T-cell (primary cell): ENCODE measurements around the gene CLCA2. TPM values are rescaled to one million over a fixed set of nuclear protein-coding genes. Genes with fewer than 3 reads are reported as not detected.

Source experiments
- ATAC-seq, 4 experiments: fragments of 200-7000 bp in 3 of 4; fragments of 150-1000 bp in 1 of 4; cut with Tn5 transposase; replicated peaks in 1 of 4; 1 replicate in 3 of 4; 2 replicates in 1 of 4; pipeline ENCODE4 v1.10.0; 2021; ENCODE audit warnings: moderate library complexity in 3 of 4, mild to moderate bottlenecking in 2 of 4, moderate number of reproducible peaks in 1 of 4
- CTCF ChIA-PET, 2 donors: fragments of 300-600 bp; sonication (Branson Sonifier 250); formaldehyde crosslinking; loops; one replicate each; lab custom pipeline; 2022; ENCODE audit warnings: antibody characterized with exemption in 2 of 2; lab: Charles Lee
- POLR2A ChIA-PET, 2 donors: fragments of 300-600 bp; sonication (Branson Sonifier 250); formaldehyde crosslinking; loops; one replicate each; lab custom pipeline; 2022; ENCODE audit warnings: antibody characterized with exemption in 2 of 2; lab: Charles Lee
- DNase-seq, 35 experiments: peaks; one replicate each; pipeline versions ENCODE4 v3.0.0 to v3.0.0-alpha.2; 2013 to 2023
- H3K27ac ChIP-seq: one replicate; pipeline ENCODE4 v1.5.1; 2013; ENCODE audit warnings: low read length
- H3K27me3 ChIP-seq, 2 experiments: replicated peaks in 1 of 2; 1 replicate in 1 of 2; 2 replicates in 1 of 2; pipeline versions ENCODE4 v1.6.1 to v1.7.0; 2013; ENCODE audit warnings: low read length in 1 of 2, mixed read lengths in 1 of 2; ENCODE audit not compliant: control insufficient read depth in 2 of 2, insufficient read depth in 2 of 2; ENCODE audit errors: extremely low read depth in 1 of 2
- H3K36me3 ChIP-seq, 2 donors: 1 replicate in 1 of 2; 2 replicates in 1 of 2; pipeline versions ENCODE4 v1.6.1 to v1.7.0; 2013; ENCODE audit warnings: low read length in 1 of 2; ENCODE audit not compliant: control insufficient read depth in 2 of 2, insufficient read depth in 1 of 2; ENCODE audit errors: extremely low read depth in 1 of 2
- H3K4me1 ChIP-seq, 2 experiments: 1 replicate in 1 of 2; 2 replicates in 1 of 2; pipeline versions ENCODE4 v1.6.1 to v1.7.0; 2013; ENCODE audit warnings: low read length in 2 of 2, mixed read lengths in 1 of 2; ENCODE audit not compliant: insufficient read depth in 2 of 2, control insufficient read depth in 1 of 2; ENCODE audit errors: extremely low read depth in 1 of 2
- H3K4me3 ChIP-seq, 2 donors: 1 replicate in 1 of 2; 2 replicates in 1 of 2; pipeline versions ENCODE4 v1.5.1 to v1.7.0; 2013; ENCODE audit warnings: mild to moderate bottlenecking in 2 of 2, low read length in 1 of 2, moderate library complexity in 1 of 2; ENCODE audit not compliant: control insufficient read depth in 1 of 2; ENCODE audit errors: extremely low read depth in 1 of 2
- H3K9me3 ChIP-seq: 2 replicates; pipeline ENCODE4 v1.7.0; 2013
- H3K27ac Mint-ChIP-seq, 2 donors: one replicate each; pipeline ENCODE4 v1.8.0; 2020 to 2021; ENCODE audit warnings: mild to moderate bottlenecking in 2 of 2, mixed read lengths in 2 of 2
- H3K27me3 Mint-ChIP-seq, 2 donors: one replicate each; pipeline ENCODE4 v1.8.0; 2021 to 2022; ENCODE audit warnings: mixed read lengths in 2 of 2
- H3K36me3 Mint-ChIP-seq: one replicate; pipeline ENCODE4 v1.8.0; 2021; ENCODE audit warnings: mixed read lengths
- H3K4me1 Mint-ChIP-seq, 3 donors: one replicate each; pipeline ENCODE4 v1.8.0; 2020 to 2022; ENCODE audit warnings: mixed read lengths in 3 of 3, mild to moderate bottlenecking in 1 of 3
- H3K4me3 Mint-ChIP-seq, 3 donors: one replicate each; pipeline ENCODE4 v1.8.0; 2020 to 2022; ENCODE audit warnings: mild to moderate bottlenecking in 3 of 3, mixed read lengths in 3 of 3, moderate library complexity in 3 of 3
- H3K9me3 Mint-ChIP-seq, 3 donors: one replicate each; pipeline ENCODE4 v1.8.0; 2020 to 2022; ENCODE audit warnings: mixed read lengths in 3 of 3
- WGBS: methylation state at CpG from one replicate; pipeline ENCODE4 v1.1.5; 2013; ENCODE audit warnings: missing lambda C conversion rate; ENCODE audit not compliant: insufficient coverage; 5-methylcytosine and 5-hydroxymethylcytosine counted together
- total RNA-seq, 35 experiments: library from RNA in 6 of 35; stranded (reverse) in 6 of 35; fragments of 120-200 nt in 1 of 35; gene quantifications; one replicate each; pipeline versions ENCODE4 v1.2.1 to v1.2.4 and lab custom pipeline; 2013 to 2026

CLCA2 gene
- total RNA-seq, 5 donors from 2014 or later (not counting 1 experiment from before 2014, with no cell fraction given), result not detected

GRCh38 chr1:86478416-86479156, 54.6 kb downstream of the CLCA2 start:
- WGBS, result 60% methylated on average over 2 of the region's 5 CpGs
- Mint-ChIP-seq H3K27ac (no peak overlapping the region), H3K27me3 (no peaks in the 10 kb centered on the region), H3K9me3 (no peaks in the 10 kb centered on the region), H3K4me3 (no peak overlapping the region), H3K4me1 (no peaks in the 10 kb centered on the region), H3K36me3 (no peaks in the 10 kb centered on the region)
- CTCF ChIA-PET, result interaction anchor here in 1 of 2 donors (1.0 kb wide), 1 partner anchor 9 kb away, joined by 3 read pairs; no protein-coding TSS in a partner anchor
- POLR2A ChIA-PET, result interaction anchor here in 1 of 2 donors (0.6 to 0.7 kb wide), 2 partner anchors 12 to 217 kb away, joined by 3 to 9 read pairs; no protein-coding TSS in a partner anchor
- Histone ChIP-seq H3K4me1 (no peaks in the 10 kb centered on the region), H3K4me3 (no peak overlapping the region), H3K9me3 (no peaks in the 10 kb centered on the region), H3K27ac (no peak overlapping the region), H3K27me3 (no peaks in the 10 kb centered on the region), H3K36me3 (no peaks in the 10 kb centered on the region)
- DNase-seq, result no peak
- ATAC-seq, result no peak

- ChIA-PET POLR2A (no interaction called here), CTCF (interaction anchor here in 1 of 2 donors (0.9 kb wide), 1 partner anchor 10 kb away, joined by 3 read pairs; no protein-coding TSS in a partner anchor)
Measured at GRCh38 chr1:86481966-86482365, 58.0 kb downstream of the CLCA2 start.

DNA sequence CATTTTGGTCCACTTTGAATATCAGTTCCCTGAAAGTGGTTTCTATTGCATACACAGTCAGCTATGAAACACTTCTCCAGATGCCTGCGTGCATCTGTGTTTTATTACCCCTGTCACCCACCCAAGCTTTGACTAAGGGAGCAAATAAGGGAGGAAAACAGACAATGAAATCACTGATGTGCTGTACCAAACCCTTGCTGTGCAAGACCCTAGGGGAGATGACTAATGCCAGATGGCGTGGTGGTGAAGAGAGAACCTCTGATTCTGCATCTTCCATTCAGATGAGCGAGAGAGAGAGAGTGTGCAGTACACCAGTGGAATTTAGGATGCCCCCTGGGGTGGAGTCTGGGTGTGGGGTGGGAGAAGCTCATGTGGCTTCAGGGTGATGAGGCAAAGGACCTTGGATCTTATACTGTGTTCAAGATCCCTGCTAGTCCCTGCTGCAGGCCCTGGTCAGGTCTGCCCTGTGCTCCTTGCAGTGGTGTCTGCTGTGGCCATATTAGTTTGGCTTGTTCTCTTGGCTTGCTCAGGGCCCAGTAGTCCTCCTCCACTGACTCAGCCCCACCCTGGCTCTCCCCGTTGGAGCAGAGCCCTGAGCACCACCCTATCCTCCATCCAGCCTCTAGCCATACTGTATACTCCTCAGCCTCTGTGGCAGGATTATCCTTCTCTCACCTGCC, 63.3 kb downstream of the CLCA2 start:
- ATAC-seq, result peak in 1 of 4 experiments; percentile 38

More at GRCh38 chr1:86481966-86482365, 58.0 kb downstream of the CLCA2 start:
- DNase-seq (no peak), ATAC-seq (no peak)
- no peaks in the 10 kb centered on the region for H3K4me1 ChIP-seq
- Mint-ChIP-seq H3K27ac (no peak overlapping the region), H3K27me3 (peaks cover 2 to 3% of the 10 kb centered on the region in 2 donors), H3K36me3 (no peaks in the 10 kb centered on the region), H3K9me3 (no peaks in the 10 kb centered on the region), H3K4me3 (no peak overlapping the region), H3K4me1 (no peaks in the 10 kb centered on the region)
- H3K4me3 ChIP-seq, result no peak overlapping the region
- H3K27me3 ChIP-seq, result no peaks in the 10 kb centered on the region
- H3K27ac ChIP-seq, result no peak overlapping the region
- WGBS, result no CpG with 5 or more reads among the region's 4 CpGs
- no peaks in the 10 kb centered on the region for H3K36me3 ChIP-seq
- no peaks in the 10 kb centered on the region for H3K9me3 ChIP-seq

GRCh38 chr1:86487811-86488141, 63.8 kb downstream of the CLCA2 start:
- Mint-ChIP-seq H3K4me1 (no peaks in the 10 kb centered on the region), H3K36me3 (no peaks in the 10 kb centered on the region), H3K27me3 (peaks cover 2 to 3% of the 10 kb centered on the region in 2 donors), H3K27ac (no peak overlapping the region), H3K9me3 (no peaks in the 10 kb centered on the region), H3K4me3 (no peak overlapping the region)
- Histone ChIP-seq H3K9me3 (no peaks in the 10 kb centered on the region), H3K27ac (no peak overlapping the region), H3K4me3 (no peak overlapping the region), H3K27me3 (peaks cover 0 to 4% of the 10 kb centered on the region in 2 experiments), H3K4me1 (no peaks in the 10 kb centered on the region), H3K36me3 (no peaks in the 10 kb centered on the region)
- ATAC-seq, result no peak
- WGBS, result 91% methylated on average over 3 of the region's 4 CpGs
- ChIA-PET POLR2A (no interaction called here), CTCF (interaction anchor here in 1 of 2 donors (0.6 to 0.7 kb wide), 2 partner anchors 13 to 1103 kb away, joined by 3 read pairs; no protein-coding TSS in a partner anchor)
- DNase-seq, result no peak

More for the DNA sequence above, 63.3 kb downstream of the CLCA2 start:
- no peaks in the 10 kb centered on the region for H3K4me1 Mint-ChIP-seq
- POLR2A ChIA-PET, result no interaction called here
- no peaks in the 10 kb centered on the region for H3K9me3 Mint-ChIP-seq
- peaks cover 0 to 4% of the 10 kb centered on the region in 2 experiments for H3K27me3 ChIP-seq
- H3K4me3 Mint-ChIP-seq, result no peak overlapping the region
- H3K4me3 ChIP-seq, result no peak overlapping the region
- no peak overlapping the region for H3K27ac ChIP-seq
- no peaks in the 10 kb centered on the region for H3K36me3 Mint-ChIP-seq
- DNase-seq, result no peak
- 70% methylated on average over 3 of the region's 4 CpGs for WGBS
- H3K4me1 ChIP-seq, result no peaks in the 10 kb centered on the region
- peaks cover 2 to 3% of the 10 kb centered on the region in 2 donors for H3K27me3 Mint-ChIP-seq
- no peaks in the 10 kb centered on the region for H3K9me3 ChIP-seq
- CTCF ChIA-PET, result interaction anchor here (0.5 to 0.7 kb wide), 4 partner anchors 13 to 1102 kb away, joined by 3 to 4 read pairs (median 3); partner anchors contain the start of gene SH3GLB1 (in 1 of the 2)
- H3K36me3 ChIP-seq, result no peaks in the 10 kb centered on the region
- no peak overlapping the region for H3K27ac Mint-ChIP-seq

- no peaks in the 10 kb centered on the region for H3K4me1 Mint-ChIP-seq
- H3K27ac ChIP-seq, result no peak overlapping the region
- no peaks in the 10 kb centered on the region for H3K9me3 ChIP-seq
- H3K36me3 Mint-ChIP-seq, result no peaks in the 10 kb centered on the region
- H3K4me3 Mint-ChIP-seq, result no peak overlapping the region
- H3K4me3 ChIP-seq, result no peak overlapping the region
- H3K27ac Mint-ChIP-seq, result no peak overlapping the region
- DNase-seq (no peak), ATAC-seq (no peak)
- H3K9me3 Mint-ChIP-seq, result no peaks in the 10 kb centered on the region
- POLR2A ChIA-PET, result no interaction called here
- CTCF ChIA-PET, result interaction anchor here (0.6 to 1.4 kb wide), 5 partner anchors 10 to 382 kb away, joined by 3 to 16 read pairs (median 4); no protein-coding TSS in a partner anchor
- H3K27me3 Mint-ChIP-seq, result peaks cover 0 to 3% of the 10 kb centered on the region in 2 donors
- H3K27me3 ChIP-seq, result peaks cover 0 to 4% of the 10 kb centered on the region in 2 experiments
- H3K4me1 ChIP-seq, result no peaks in the 10 kb centered on the region
- no CpG with 5 or more reads among the region's 2 CpGs for WGBS
- no peaks in the 10 kb centered on the region for H3K36me3 ChIP-seq
Measured at GRCh38 chr1:86489242-86489878, 65.4 kb downstream of the CLCA2 start.
